ENCODE measurements around the gene UBAC1. TPM values are rescaled to one million over a fixed set of nuclear protein-coding genes. Genes with fewer than 3 reads are reported as not detected.
A peak's percentile ranks its signal among the peaks of the same experiment; 100 is the strongest.

UBAC1 gene, protein sequence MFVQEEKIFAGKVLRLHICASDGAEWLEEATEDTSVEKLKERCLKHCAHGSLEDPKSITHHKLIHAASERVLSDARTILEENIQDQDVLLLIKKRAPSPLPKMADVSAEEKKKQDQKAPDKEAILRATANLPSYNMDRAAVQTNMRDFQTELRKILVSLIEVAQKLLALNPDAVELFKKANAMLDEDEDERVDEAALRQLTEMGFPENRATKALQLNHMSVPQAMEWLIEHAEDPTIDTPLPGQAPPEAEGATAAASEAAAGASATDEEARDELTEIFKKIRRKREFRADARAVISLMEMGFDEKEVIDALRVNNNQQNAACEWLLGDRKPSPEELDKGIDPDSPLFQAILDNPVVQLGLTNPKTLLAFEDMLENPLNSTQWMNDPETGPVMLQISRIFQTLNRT
- 30.1 TPM for total RNA-seq
- long read RNA-seq, transcript UBAC1-201 (10 exons, 1,867 nt) = major isoform, 70 of 100 reads
- long read RNA-seq, partial matches to known transcripts = 4 of 100 reads
- long read RNA-seq, other reads (novel, unspliced or antisense) = 26 of 100 reads

- peak; percentile 95 for ATAC-seq
- no peaks in the 10 kb centered on the region for H3K36me3 ChIP-seq
- H3K4me3 ChIP-seq = peak within 1 kb of the TSS; percentile 85
- peak; percentile 37 for TF ChIP-seq CTCF (IDR thresholded peaks at IDR 0.05)
- intact Hi-C loops (cut with DNase I) = no loop called here
- no peaks in the 10 kb centered on the region for H3K27me3 ChIP-seq
- DNase-seq = peak; percentile 98
- peak within 1 kb of the TSS; percentile 78 for H3K27ac ChIP-seq
- H3K4me1 ChIP-seq = peaks cover 12% of the 10 kb centered on the region
- no peaks in the 10 kb centered on the region for H3K9me3 ChIP-seq
Measured at GRCh38 chr9:135961277-135961715, at the start of gene UBAC1. Gene UBAC1 (minus strand): TSS chr9:135961373. CDS start chr9:135961162, 211 bp downstream.

DNA sequence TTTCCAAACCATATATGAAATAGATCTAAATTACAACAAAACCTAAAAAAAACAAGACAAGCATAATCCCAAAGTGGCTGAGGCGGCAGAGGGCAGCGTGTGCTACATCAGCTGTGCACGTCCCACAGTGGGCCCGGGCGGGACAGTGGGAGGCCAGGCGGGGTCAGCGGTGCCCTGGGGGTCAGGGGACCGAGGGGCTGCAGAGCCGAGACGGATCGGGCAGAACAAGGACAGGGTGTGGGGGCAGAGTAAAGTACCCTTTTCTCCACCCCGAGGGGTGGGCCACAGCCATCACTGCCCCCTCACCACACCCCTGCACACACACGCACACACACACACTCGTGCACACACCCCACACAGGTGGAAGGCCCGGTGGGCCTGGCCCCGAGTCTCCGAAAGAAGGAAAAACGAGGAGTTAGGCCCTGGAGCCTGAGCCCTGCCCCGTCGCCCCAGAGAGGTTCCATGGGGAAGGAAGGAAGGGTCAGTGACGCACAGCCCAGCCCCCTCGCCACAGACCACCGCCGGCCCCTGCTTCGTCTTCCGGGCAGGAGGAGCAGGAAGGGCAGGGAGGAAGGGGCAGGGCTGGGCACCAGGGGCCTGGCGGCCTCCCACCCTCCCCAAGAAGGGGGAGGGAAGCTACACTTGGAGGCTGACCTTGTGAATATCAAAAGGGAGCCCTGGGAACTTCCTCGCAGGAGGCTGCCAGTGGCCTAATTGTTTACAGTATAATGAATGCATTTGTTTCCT, 49.6 kb upstream of the UBAC1 start:
- Histone ChIP-seq H3K4me3 (peak overlapping the region; percentile 29), H3K36me3 (peaks cover 26% of the 10 kb centered on the region), H3K27me3 (no peaks in the 10 kb centered on the region), H3K9me3 (no peaks in the 10 kb centered on the region), H3K27ac (peak overlapping the region; percentile 75), H3K4me1 (peaks cover 28% of the 10 kb centered on the region)
- no peak for TF ChIP-seq CTCF (IDR thresholded peaks at IDR 0.05)
- DNase-seq = no peak
- intact Hi-C loops (cut with DNase I) = no loop called here
- ATAC-seq = peak; percentile 51

- no peak overlapping the region for H3K4me3 ChIP-seq
- no peaks in the 10 kb centered on the region for H3K9me3 ChIP-seq
- H3K27me3 ChIP-seq = no peaks in the 10 kb centered on the region
- DNase-seq = no peak
- H3K4me1 ChIP-seq = peaks cover 26% of the 10 kb centered on the region
- intact Hi-C loops (cut with DNase I) = no loop called here
- TF ChIP-seq CTCF (IDR thresholded peaks at IDR 0.05) = no peak
- ATAC-seq = no peak
- peak overlapping the region; percentile 75 for H3K27ac ChIP-seq
- peaks cover 26% of the 10 kb centered on the region for H3K36me3 ChIP-seq
Measured at GRCh38 chr9:136010176-136010575, 49.0 kb upstream of the UBAC1 start.

GRCh38 chr9:136009516-136009915, 48.3 kb upstream of the UBAC1 start:
- peaks cover 24% of the 10 kb centered on the region for H3K4me1 ChIP-seq
- H3K4me3 ChIP-seq = no peak overlapping the region
- no peak for TF ChIP-seq CTCF (IDR thresholded peaks at IDR 0.05)
- intact Hi-C loops (cut with DNase I) = no loop called here
- H3K27me3 ChIP-seq = no peaks in the 10 kb centered on the region
- peak overlapping the region; percentile 72 for H3K27ac ChIP-seq
- no peaks in the 10 kb centered on the region for H3K9me3 ChIP-seq
- no peak for ATAC-seq
- peaks cover 26% of the 10 kb centered on the region for H3K36me3 ChIP-seq
- no peak for DNase-seq

GRCh38 chr9:136008693-136008997, 47.5 kb upstream of the UBAC1 start:
- TF ChIP-seq CTCF (IDR thresholded peaks at IDR 0.05) = no peak
- Histone ChIP-seq H3K4me1 (peaks cover 26% of the 10 kb centered on the region), H3K4me3 (no peak overlapping the region), H3K9me3 (no peaks in the 10 kb centered on the region), H3K27ac (peak overlapping the region; percentile 72), H3K36me3 (peaks cover 26% of the 10 kb centered on the region), H3K27me3 (no peaks in the 10 kb centered on the region)
- DNase-seq = no peak
- intact Hi-C loops (cut with DNase I) = no loop called here
- no peak for ATAC-seq
